GM18867 (cell line): ENCODE data around the gene JAZF1.
"Not testable (repeated sequence)": the region's sequence is repeated elsewhere in the genome, so short reads cannot be mapped to it uniquely, and the experiment has no call there.

ENCODE experiments used
- ATAC-seq: cut with Tn5 transposase; IDR thresholded peaks from one replicate; pipeline ENCODE4 v1.9.1; 2021; ENCODE audit warnings: mild to moderate bottlenecking, moderate library complexity; ENCODE audit not compliant: unreplicated experiment

JAZF1 gene

DNA sequence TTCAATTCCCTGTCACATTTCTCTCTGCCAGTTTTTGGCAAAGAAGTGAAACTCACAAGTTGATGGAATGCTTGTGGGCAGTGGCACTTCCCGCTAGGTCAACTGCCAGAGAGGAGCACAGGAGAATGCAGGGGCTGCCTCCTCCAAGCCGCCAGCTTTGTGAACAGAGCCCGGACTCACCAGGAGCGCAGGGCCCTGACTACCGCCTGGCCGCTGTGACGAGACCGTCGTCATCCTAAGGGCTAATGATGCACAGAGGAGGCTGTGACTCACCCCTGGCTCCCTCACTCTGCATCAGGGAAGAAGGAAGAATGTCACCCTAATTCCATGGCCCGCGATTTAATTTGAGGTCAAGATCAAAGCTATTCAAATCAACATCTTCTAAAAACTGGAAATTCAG is 316.7 kb downstream of the JAZF1 start:
- no peak for ATAC-seq

GRCh38 chr7:27861747-27862146 is 318.8 kb downstream of the JAZF1 start:
- ATAC-seq: no peak

DNA sequence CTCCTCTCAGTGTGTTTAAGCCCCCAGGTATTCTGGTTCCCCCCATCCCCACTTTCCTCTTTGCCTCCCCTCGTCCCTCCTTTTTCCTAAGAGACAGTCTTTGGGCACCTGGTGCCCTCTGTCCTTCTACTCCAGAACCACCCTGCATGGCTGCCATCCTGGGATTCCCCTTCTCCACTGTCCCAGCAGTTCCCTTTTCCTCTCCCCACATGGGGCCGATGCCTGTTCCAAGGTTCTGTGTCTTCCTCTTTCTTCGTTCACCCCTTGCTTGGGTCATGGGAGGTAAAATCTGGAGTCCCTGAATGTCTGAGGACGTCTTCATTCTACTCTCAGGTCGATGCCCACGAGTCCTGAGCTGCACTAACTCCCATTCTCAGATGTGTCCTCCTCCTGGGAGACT is 319.8 kb downstream of the JAZF1 start:
- no peak for ATAC-seq

- ATAC-seq: not testable (repeated sequence)
Observed at GRCh38 chr7:27856703-27857485, 323.7 kb downstream of the JAZF1 start.

GRCh38 chr7:27850531-27850930 is 330.1 kb downstream of the JAZF1 start:
- ATAC-seq: no peak

- no peak for ATAC-seq
Observed at GRCh38 chr7:27846388-27846787, 334.2 kb downstream of the JAZF1 start.

- no peak for ATAC-seq
Observed at GRCh38 chr7:27843584-27844305, 336.9 kb downstream of the JAZF1 start.

- no peak for ATAC-seq
Observed at GRCh38 chr7:27842851-27843250, 337.7 kb downstream of the JAZF1 start.

GRCh38 chr7:27842094-27842692 is 338.4 kb downstream of the JAZF1 start:
- no peak for ATAC-seq

DNA sequence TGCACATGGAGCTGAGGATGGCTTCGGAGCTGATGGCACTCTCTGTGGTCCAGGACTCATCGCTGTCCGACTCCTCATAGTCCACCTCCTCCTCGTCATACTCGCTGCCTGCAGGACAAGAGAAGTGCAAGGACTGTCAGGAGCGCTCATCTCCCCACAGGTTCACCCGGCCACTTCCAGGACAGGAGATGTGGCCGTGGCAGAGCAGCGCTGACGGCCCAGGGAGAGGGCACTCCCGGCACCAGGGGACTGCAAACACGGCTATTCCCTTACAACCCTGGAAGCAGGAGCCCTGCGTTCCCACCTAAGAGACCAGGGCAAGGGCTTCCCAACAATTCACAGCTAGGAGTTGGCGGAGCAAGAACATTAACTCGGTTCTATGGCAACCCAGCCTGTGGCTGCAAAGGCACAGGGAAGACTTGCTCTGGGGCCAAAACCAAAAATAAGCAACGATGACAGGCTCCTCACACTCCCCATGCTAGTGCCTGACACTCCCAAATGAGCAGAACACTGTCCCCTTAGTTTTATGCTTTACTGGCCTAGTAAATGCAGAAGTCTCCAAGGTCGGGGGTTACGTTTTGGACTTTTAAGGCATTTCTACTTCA is 339.7 kb downstream of the JAZF1 start:
- ATAC-seq: no peak

DNA sequence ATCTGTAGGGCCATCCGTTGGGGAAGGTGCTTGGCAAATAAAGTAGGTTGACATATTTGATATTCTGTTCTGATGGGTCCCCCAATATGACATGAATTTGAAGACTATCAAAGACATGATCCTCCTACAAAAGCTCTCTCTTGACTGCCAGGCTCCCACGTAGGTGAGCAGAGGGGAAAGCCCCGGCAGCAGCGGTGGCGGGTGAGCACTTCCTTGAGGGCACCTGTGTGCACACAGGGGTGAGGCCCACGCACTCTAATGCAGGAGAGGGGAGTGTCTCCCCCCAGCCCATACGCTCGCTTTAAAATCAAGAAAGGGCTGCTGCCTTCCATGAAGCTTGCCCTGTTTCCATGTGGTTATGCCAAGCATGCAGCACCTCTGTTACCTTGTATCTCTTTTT is 340.3 kb downstream of the JAZF1 start:
- no peak for ATAC-seq

DNA sequence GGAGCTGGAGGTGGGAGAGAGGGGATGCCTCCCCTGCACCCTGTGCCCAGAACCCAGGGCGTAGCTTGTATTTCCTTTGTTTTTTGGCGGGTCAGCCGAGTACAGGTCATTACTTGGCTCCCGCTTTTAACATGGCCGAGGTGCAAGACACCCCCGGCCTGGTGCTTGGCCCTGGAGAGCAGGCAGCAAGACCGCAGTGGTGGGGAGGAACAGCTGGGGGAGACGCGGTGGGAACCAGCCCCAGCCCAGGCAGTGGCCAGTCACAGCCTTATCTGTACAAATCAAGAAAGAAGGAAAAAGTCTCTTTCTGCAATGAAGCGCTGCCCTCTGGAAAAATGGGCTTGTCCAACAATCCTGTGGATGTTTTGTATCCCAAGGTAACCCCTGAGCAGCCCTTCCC is 341.5 kb downstream of the JAZF1 start:
- ATAC-seq: no peak

DNA sequence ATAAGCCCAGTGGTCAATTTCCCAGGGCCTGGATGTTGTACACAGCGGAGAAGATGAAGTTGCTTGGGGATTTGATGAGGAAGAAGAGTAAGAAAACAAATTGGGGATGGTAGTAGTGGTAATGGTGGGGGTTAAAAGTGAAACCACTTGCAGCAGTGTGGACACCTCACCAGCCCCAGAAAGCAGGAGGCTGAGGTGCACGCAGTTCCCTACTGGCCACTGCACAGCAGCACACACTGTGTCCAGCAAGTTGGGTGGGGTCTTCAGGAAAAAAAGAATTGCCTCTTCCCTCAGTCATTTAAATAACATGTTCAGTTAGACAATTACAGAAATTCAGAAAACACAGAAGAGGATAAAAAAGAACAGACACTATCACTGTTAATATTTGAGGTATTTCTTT is 344.1 kb downstream of the JAZF1 start:
- no peak for ATAC-seq

- no peak for ATAC-seq
Observed at GRCh38 chr7:27835376-27835775, 345.2 kb downstream of the JAZF1 start.

DNA sequence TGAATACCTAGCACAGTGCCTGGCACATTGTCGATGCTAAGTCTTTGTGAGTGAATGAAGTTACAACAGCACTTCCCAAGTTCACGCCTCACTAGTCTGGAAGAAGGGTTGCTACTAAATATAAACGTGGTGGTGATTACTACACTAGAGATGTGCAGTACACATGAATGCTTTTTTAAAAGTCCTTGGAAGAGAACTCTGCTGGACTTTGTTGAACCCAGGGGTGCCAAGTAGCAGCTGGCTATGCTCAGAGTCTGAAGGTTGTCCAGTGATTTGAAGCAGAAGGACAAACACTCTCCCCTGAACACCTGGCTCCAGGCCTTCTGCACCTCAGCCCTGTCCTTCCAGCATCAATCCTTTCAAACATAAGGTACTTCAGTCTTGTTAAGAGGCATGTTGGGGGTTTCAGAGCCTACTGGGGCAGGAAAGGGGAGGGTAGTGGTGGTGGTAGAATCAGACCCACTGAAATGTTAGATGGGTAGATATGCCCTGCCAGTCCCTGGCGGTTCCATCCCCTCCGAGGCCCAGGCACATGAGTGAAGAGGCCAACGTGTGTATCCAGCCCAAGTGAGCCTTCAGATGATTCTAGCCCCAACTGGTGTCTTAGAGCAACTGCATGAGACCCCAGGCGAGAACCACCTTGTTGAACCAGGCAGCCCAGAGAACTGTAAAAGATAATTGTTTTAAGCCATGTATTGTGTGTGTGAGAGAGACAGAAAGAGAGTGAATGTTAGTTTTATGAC is 346.2 kb downstream of the JAZF1 start:
- no peak for ATAC-seq

DNA sequence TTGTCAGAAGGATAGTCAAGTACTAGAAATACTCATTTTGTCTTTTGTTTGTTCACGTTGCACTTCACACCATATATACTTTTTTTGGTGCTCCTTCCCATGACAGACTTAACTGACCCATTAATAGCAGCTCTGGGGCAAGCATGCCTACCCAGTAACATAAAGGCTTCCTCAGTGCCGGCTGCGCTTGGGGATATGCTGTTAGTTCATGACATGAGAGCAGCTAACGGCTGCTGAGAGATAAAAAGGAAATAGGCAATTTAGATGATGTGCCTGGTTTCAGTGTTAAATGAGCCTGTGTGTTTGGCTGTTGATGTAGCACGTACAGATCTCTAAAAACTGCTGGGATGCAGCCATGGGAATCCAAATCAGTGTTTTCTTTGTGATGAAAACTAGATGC is 354.2 kb downstream of the JAZF1 start:
- ATAC-seq: no peak

DNA sequence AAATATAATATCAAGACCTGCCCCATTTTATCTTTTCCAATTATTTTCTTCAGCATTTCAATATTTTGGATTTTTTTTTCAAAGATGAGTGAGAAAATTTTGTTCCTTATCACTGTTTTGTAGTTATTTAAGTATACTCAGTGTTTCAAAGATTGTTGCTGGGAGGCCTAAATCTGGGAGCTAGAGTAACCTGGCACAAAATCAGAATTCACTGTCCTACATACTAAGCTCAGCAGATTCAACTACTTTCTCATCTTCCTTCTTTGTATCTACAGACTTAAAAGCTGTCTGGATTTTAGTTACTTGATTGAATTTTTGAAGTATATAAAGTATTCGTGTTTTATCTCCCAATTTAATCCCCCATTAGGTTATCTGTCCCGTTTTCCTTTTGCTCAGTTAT is 354.7 kb downstream of the JAZF1 start:
- no peak for ATAC-seq

DNA sequence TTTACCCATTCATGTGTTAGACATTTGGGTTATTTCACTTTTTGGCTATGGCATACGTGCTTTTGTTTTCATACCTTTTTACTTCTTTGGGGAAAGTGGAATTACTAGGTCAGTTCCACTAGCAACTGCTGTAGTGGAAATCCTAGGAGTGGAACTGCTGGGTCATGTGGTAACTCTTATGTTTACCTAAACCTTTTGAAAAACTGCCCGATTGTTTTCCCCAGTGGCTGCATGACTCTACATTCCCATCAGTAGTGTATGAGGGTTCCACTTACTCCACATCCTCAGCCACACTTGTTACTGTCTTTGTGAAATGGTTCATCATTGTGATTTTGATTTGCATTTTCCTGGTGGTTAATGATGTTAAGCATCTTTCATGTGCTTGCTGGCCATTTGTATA is 358.4 kb downstream of the JAZF1 start:
- no peak for ATAC-seq

DNA sequence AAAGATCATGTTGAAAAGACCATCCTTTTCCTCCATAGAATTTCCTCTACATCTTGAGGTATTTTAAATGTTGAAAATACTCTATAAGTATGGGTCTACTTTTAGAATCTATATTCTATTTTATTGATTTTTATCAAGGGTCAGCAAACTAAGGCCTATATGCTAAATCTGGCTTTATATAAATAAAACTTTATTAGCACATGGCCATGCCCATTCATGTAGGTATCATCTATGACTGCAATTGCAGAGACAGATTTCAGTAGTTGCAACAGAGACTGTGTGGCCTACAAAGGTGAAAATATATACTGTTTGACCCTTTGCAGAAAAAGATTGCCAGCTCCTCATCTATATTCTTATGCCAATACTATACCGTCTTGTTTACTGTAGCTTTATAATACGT is 367.9 kb downstream of the JAZF1 start:
- ATAC-seq: no peak

GRCh38 chr7:27810186-27810585 is 370.4 kb downstream of the JAZF1 start:
- no peak for ATAC-seq

DNA sequence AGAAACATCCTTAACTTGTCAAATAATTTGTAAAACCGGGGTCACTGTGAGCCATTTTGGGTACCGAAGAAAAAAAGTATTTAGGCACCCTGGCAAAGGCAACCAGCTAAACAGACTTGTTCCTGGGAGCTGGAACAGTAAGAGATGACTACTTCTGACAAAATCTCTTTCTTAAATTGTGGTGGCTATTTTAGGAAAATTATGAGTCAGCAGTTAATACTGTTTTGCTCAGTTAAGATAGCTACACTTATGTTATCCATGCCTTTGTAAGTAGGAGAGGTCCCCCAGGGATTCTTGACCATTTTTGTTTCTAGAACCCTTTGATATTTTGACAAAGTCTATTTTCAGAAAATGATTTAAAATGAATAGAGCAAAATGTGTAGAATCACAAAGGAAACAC is 372.0 kb downstream of the JAZF1 start:
- no peak for ATAC-seq
